ENCODE measurements around the gene CCDC92B.

Gene CCDC92B

DNA sequence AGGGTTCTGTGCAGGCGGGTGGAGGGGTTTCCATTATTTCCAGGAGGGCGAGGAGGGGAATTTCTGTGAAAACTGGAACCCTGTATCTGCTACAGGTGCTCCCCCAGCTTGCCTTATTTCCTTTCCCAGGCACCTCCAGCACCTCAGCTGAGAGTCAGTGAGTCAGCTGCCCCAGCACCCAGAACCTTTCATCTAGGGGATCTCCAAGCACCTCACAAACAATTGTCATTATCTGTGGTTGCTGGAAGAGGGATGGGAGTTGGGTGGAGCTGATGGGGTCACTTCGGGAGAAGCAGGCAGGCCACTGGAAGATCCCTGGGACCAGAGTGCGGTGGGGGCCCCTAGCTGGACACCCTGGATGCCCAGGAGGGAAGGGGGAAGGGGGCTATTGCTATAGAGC lies 27.8 kb downstream of the CCDC92B start:
- TF ChIP-seq, protein P1, sequence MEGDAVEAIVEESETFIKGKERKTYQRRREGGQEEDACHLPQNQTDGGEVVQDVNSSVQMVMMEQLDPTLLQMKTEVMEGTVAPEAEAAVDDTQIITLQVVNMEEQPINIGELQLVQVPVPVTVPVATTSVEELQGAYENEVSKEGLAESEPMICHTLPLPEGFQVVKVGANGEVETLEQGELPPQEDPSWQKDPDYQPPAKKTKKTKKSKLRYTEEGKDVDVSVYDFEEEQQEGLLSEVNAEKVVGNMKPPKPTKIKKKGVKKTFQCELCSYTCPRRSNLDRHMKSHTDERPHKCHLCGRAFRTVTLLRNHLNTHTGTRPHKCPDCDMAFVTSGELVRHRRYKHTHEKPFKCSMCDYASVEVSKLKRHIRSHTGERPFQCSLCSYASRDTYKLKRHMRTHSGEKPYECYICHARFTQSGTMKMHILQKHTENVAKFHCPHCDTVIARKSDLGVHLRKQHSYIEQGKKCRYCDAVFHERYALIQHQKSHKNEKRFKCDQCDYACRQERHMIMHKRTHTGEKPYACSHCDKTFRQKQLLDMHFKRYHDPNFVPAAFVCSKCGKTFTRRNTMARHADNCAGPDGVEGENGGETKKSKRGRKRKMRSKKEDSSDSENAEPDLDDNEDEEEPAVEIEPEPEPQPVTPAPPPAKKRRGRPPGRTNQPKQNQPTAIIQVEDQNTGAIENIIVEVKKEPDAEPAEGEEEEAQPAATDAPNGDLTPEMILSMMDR (IDR thresholded peaks at IDR 0.05) = no peak
- no peak for TF ChIP-seq ZFX (IDR thresholded peaks at IDR 0.05; ENCODE audit: borderline replicate concordance)

DNA sequence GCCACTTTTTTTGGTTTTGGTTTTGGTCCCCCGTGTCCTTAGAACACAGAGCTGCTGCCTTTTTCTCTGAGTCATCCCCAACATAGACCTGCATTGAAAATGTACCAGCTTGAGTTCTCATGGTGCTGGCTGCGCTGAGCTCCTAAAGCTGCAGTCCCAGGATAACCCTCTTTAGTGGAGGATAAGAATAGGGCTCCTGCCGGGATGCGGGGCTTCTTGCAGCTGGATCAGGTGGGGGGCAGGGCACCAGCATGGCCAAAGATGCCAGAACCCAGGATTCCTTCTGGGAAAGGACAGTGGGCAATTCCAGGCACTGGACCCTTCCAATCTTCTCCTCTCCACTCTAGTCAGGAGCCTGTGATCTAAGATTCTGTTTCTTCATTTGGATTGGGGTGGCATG lies 29.6 kb downstream of the CCDC92B start:
- H3K27ac ChIP-seq = no peak overlapping the region
- TF ChIP-seq, protein P1 (IDR thresholded peaks at IDR 0.05) = no peak
- TF ChIP-seq ZFX (IDR thresholded peaks at IDR 0.05; ENCODE audit: borderline replicate concordance) = no peak

More for the DNA sequence above, 27.8 kb downstream of the CCDC92B start:
- no peak overlapping the region for H3K27ac ChIP-seq

DNA sequence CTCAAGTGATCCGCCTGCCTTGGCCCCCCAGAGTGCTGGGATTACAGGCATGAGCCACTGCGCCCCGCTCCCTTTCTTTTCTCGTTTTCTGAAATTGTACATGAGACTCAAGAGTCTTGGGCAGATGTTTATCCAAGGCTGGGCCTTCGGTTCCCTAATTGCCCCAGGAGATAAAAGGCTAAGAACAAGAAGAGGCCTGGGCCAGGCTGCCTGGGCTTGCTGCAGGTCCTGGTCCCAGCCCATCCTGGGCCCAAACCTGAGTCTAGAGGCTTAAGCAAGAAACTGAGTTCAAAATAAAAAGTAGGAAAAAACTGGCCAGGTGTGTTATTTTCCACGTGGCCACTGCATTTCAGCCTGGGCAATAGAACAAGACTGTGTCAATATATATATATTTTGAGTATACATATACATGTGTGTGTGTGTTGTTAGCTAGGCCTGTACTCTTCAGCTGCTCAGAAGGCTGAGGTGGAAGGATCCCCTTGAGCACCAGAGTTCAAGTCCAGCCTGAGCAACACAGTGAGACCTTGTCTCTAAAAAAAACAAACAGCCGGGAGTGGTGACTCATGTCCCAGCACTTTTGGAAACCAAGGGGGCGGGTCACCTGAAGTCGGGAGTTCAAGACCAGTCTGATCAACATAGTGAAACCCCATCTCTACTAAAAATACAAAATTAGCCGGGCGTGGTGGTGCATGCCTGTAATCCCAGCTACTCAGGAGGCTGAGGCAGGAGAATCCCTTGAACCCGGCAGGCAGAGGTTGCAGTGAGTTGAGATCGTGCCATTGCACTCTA lies 31.1 kb downstream of the CCDC92B start:
- no peak overlapping the region for H3K27ac ChIP-seq
- TF ChIP-seq ZFX (IDR thresholded peaks at IDR 0.05; ENCODE audit: borderline replicate concordance) = no peak
- TF ChIP-seq, protein P1 (IDR thresholded peaks at IDR 0.05) = no peak

DNA sequence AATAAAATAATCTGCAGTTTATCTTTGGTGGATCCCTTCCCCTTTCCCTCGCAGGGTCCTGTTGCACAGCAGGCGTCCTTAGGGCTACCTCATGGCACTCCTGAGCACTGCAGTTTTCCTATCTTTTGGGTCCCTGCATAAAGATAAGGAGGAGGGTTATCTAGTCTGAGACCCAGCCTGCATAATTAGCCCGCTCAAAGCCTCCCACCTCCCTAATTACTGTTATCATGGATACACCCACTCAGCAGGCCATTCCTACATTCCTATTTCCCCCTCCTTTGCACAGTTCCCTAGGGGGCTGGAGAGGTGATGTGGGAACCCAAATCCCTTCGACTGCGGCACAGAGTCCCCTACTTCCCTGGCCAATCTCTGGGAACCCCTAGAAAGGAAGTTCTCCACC lies 32.8 kb downstream of the CCDC92B start:
- TF ChIP-seq, protein P1 (IDR thresholded peaks at IDR 0.05) = no peak
- no peak for TF ChIP-seq ZFX (IDR thresholded peaks at IDR 0.05; ENCODE audit: borderline replicate concordance)
- no peak overlapping the region for H3K27ac ChIP-seq

DNA sequence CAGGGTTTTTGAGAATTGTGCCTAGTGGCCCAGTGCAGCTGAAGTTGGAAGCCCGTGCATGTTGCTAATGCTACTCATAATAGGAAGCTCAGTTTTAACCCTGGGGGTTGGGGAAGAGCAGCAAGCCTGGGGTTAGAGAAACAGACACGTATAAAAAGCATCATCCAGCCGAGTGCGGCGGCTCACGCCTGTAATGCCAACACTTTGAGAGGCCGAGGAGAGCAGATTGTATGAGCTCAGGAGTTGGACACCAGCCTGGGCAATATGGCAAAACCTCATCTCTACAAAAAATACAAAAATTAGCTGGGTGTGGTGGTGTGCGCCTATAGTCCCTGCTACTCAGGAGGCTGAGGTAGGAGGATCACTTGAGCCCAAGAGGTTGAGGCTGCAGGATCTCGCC lies 35.6 kb downstream of the CCDC92B start:
- no peak overlapping the region for H3K27ac ChIP-seq
- TF ChIP-seq ZFX (IDR thresholded peaks at IDR 0.05; ENCODE audit: borderline replicate concordance) = no peak
- TF ChIP-seq, protein P1 (IDR thresholded peaks at IDR 0.05) = no peak

DNA sequence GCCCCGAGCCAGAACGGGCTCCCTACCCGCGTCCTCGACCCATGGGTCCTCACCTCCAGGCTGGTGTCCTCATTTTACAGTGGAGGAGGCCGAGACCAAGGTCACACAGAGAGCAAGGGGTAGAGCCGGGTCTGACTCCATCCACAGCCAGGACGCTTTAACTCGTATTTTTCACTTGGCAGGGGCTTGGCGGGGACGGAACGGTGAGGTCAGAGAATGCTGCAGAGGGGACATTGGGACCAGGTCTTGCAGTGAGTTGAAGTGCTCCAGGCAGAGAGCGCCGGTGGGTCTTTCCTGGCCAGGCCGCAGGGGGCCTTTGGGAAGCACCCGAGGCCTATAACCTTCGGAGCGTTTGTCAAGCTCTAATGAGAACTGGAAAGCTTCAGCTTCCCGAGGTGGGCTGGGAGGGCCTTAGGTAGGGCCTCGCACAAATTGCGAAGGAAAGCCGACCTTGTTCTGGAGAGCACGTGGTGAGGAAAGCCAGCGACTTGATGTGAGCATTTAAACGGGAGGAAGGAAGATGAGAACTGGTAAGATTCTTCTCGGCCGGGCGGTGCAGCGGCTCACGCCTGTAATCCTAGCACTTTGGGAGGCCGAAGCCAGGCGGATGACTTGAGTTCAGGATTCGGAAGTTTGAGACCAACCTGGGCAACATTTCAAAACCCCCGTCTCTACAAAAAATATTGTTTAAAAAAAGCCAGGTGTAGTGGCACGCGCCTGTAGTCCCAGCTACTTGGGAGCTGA lies 37.0 kb downstream of the CCDC92B start:
- H3K27ac ChIP-seq = peak overlapping the region; percentile 85
- TF ChIP-seq ZFX (IDR thresholded peaks at IDR 0.05; ENCODE audit: borderline replicate concordance) = no peak
- TF ChIP-seq, protein P1 (IDR thresholded peaks at IDR 0.05) = no peak

Measured in 22Rv1 (cell line).